H7 (cell line): ENCODE results near the gene CYS1. TPM values are rescaled to one million over a fixed set of nuclear protein-coding genes. Genes with fewer than 3 reads are reported as not detected.
A peak's percentile ranks its signal among the peaks of the same experiment; 100 is the strongest.
"Not testable (repeated sequence)": the region's sequence is repeated elsewhere in the genome, so short reads cannot be mapped to it uniquely, and the experiment has no call there.

Source experiments
- DNase-seq: peaks from one replicate; pipeline ENCODE4 v3.0.0; 2012
- H3K27me3 ChIP-seq: 2 replicates; pipeline ENCODE4 v1.6.0; 2011; ENCODE audit warnings: mild to moderate bottlenecking, low read length; ENCODE audit not compliant: control insufficient read depth, insufficient read depth
- H3K36me3 ChIP-seq: replicated peaks from 2 replicates; pipeline ENCODE4 v1.5.1; 2011; ENCODE audit warnings: low read length; ENCODE audit not compliant: control insufficient read depth, insufficient read depth
- H3K4me3 ChIP-seq: 2 replicates; pipeline ENCODE4 v1.5.1; 2011; ENCODE audit warnings: low read depth, mild to moderate bottlenecking, control low read depth, low read length, moderate library complexity; ENCODE audit not compliant: insufficient read depth
- total RNA-seq: library from RNA; depleted of rRNA; stranded (reverse); fragments of >200 nt; shearing (Covaris generic); gene quantifications from 2 replicates; pipeline ENCODE4 v1.2.3, GENCODE V29; 2014

CYS1 gene
- total RNA-seq, 1 experiment from 2014 or later, result 0.24 TPM

GRCh38 chr2:10041711-10042110 lies 38.5 kb downstream of the CYS1 start:
- Histone ChIP-seq H3K27me3 (peaks cover 4% of the 10 kb centered on the region; the same call in 1 of the 2 replicates), H3K4me3 (no peak overlapping the region)
- no peak for DNase-seq

GRCh38 chr2:10039658-10040410 lies 40.4 kb downstream of the CYS1 start:
- Histone ChIP-seq H3K4me3 (no peak overlapping the region), H3K27me3 (peaks cover 4% of the 10 kb centered on the region; the same call in 1 of the 2 replicates), H3K36me3 (no peaks in the 10 kb centered on the region)
- DNase-seq, result no peak

More at GRCh38 chr2:10041711-10042110, 38.5 kb downstream of the CYS1 start:
- no peaks in the 10 kb centered on the region for H3K36me3 ChIP-seq

GRCh38 chr2:10038716-10039115 lies 41.5 kb downstream of the CYS1 start:
- Histone ChIP-seq H3K27me3 (peaks cover 4% of the 10 kb centered on the region; the same call in 1 of the 2 replicates), H3K4me3 (no peak overlapping the region), H3K36me3 (no peaks in the 10 kb centered on the region)
- no peak for DNase-seq

- DNase-seq, result no peak
- peaks cover 4% of the 10 kb centered on the region; the same call in 1 of the 2 replicates for H3K27me3 ChIP-seq
- H3K4me3 ChIP-seq, result no peak overlapping the region
- H3K36me3 ChIP-seq, result no peaks in the 10 kb centered on the region
Measured at GRCh38 chr2:10038123-10038522, 42.1 kb downstream of the CYS1 start.

- DNase-seq, result peak; percentile 86
- Histone ChIP-seq H3K4me3 (no peak overlapping the region), H3K27me3 (no peaks in the 10 kb centered on the region), H3K36me3 (no peaks in the 10 kb centered on the region)
Measured at GRCh38 chr2:10036095-10036884, 43.9 kb downstream of the CYS1 start.

GRCh38 chr2:10035633-10036032 lies 44.6 kb downstream of the CYS1 start:
- Histone ChIP-seq H3K27me3 (no peaks in the 10 kb centered on the region), H3K4me3 (no peak overlapping the region), H3K36me3 (no peaks in the 10 kb centered on the region)
- DNase-seq, result no peak

GRCh38 chr2:10035053-10035422 lies 45.2 kb downstream of the CYS1 start:
- H3K4me3 ChIP-seq, result no peak overlapping the region
- H3K27me3 ChIP-seq, result no peaks in the 10 kb centered on the region
- no peaks in the 10 kb centered on the region for H3K36me3 ChIP-seq
- DNase-seq, result no peak

- Histone ChIP-seq H3K4me3 (no peak overlapping the region), H3K27me3 (no peaks in the 10 kb centered on the region), H3K36me3 (no peaks in the 10 kb centered on the region)
- no peak for DNase-seq
Measured at GRCh38 chr2:10034333-10035052, 45.7 kb downstream of the CYS1 start.

- Histone ChIP-seq H3K4me3 (no peak overlapping the region), H3K27me3 (no peaks in the 10 kb centered on the region), H3K36me3 (no peaks in the 10 kb centered on the region)
- DNase-seq, result peak; percentile 43
Measured at GRCh38 chr2:10033251-10034006, 46.8 kb downstream of the CYS1 start.

- Histone ChIP-seq H3K27me3 (no peaks in the 10 kb centered on the region), H3K36me3 (no peaks in the 10 kb centered on the region), H3K4me3 (no peak overlapping the region)
- no peak for DNase-seq
Measured at GRCh38 chr2:10032746-10033105, 47.5 kb downstream of the CYS1 start.

- Histone ChIP-seq H3K36me3 (no peaks in the 10 kb centered on the region), H3K27me3 (no peaks in the 10 kb centered on the region), H3K4me3 (no peak overlapping the region)
- no peak for DNase-seq
Measured at GRCh38 chr2:10031886-10032745, 48.1 kb downstream of the CYS1 start.

GRCh38 chr2:10030798-10031197 lies 49.4 kb downstream of the CYS1 start:
- H3K4me3 ChIP-seq, result not testable (repeated sequence)

GRCh38 chr2:10030311-10030736 lies 49.9 kb downstream of the CYS1 start:
- no peak for DNase-seq
- Histone ChIP-seq H3K4me3 (no peak overlapping the region), H3K27me3 (no peaks in the 10 kb centered on the region), H3K36me3 (no peaks in the 10 kb centered on the region)

More at GRCh38 chr2:10030798-10031197, 49.4 kb downstream of the CYS1 start:
- H3K36me3 ChIP-seq, DNase-seq, H3K27me3 ChIP-seq: not testable (repeated sequence)
